Measurements from ENCODE around the gene NFKBIE. TPM values are rescaled to one million over a fixed set of nuclear protein-coding genes. Genes with fewer than 3 reads are reported as not detected.

Gene NFKBIE
- total and polyA plus RNA-seq, 2 of the 13 experiments (the other 11 are each of a cell fraction or from before 2014, with no cell fraction given), result 6.7 to 14.5 TPM

DNA sequence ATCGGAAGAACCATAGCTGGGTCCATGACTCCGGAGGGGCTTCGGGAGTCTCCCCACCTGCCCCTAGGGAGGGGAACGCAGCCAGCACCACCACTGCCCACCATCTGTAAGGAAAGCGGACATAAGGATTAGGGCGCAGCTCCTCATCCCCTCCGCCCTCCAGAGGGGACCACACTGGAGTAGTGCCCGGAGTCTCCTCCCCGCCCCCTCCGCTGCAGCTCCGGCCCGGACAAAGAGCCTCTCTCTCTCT, 8.7 kb downstream of the NFKBIE start (continued):
- TF ChIP-seq, protein P1, sequence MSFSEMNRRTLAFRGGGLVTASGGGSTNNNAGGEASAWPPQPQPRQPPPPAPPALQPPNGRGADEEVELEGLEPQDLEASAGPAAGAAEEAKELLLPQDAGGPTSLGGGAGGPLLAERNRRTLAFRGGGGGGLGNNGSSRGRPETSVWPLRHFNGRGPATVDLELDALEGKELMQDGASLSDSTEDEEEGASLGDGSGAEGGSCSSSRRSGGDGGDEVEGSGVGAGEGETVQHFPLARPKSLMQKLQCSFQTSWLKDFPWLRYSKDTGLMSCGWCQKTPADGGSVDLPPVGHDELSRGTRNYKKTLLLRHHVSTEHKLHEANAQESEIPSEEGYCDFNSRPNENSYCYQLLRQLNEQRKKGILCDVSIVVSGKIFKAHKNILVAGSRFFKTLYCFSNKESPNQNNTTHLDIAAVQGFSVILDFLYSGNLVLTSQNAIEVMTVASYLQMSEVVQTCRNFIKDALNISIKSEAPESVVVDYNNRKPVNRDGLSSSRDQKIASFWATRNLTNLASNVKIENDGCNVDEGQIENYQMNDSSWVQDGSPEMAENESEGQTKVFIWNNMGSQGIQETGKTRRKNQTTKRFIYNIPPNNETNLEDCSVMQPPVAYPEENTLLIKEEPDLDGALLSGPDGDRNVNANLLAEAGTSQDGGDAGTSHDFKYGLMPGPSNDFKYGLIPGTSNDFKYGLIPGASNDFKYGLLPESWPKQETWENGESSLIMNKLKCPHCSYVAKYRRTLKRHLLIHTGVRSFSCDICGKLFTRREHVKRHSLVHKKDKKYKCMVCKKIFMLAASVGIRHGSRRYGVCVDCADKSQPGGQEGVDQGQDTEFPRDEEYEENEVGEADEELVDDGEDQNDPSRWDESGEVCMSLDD (CRISPR knock-in tag; IDR thresholded peaks at IDR 0.05; ENCODE audit: borderline replicate concordance), result peak; percentile 44; the same call in 1 of the 2 replicates
- TF ChIP-seq ZIK1 (CRISPR knock-in tag; IDR thresholded peaks at IDR 0.05; ENCODE audit: borderline replicate concordance, low read depth) (no peak), SATB2 (CRISPR knock-in tag; IDR thresholded peaks at IDR 0.05) (0 out of 2 replicates have a peak, but pooled peaks have one; percentile 53), NR2F2 (IDR thresholded peaks at IDR 0.05; ENCODE audit: borderline replicate concordance, low read depth) (no peak), KLF15 (CRISPR knock-in tag; IDR thresholded peaks at IDR 0.05; ENCODE audit: borderline replicate concordance) (no peak; the same call in 1 of the 2 replicates), KLF16 (CRISPR knock-in tag; IDR thresholded peaks at IDR 0.05) (peak; percentile 81 to 93; a peak in 2 of 4 replicates), KLF12 (CRISPR knock-in tag; IDR thresholded peaks at IDR 0.05; ENCODE audit: borderline replicate concordance) (peak; percentile 82), ZNF263 (CRISPR knock-in tag; IDR thresholded peaks at IDR 0.05) (peak; percentile 79), ZNF607 (CRISPR knock-in tag; IDR thresholded peaks at IDR 0.05; ENCODE audit: borderline replicate concordance) (peak; percentile 23; the same call in 1 of the 2 replicates), XRCC5 (optimal IDR thresholded peaks at IDR 0.05; ENCODE audit: low read length) (peak; percentile 90), SNAPC2 (CRISPR knock-in tag; IDR thresholded peaks at IDR 0.05) (no peak), ZNF382 (CRISPR knock-in tag; IDR thresholded peaks at IDR 0.05; ENCODE audit: borderline replicate concordance) (no peak), RFXAP (CRISPR knock-in tag; IDR thresholded peaks at IDR 0.05; ENCODE audit: borderline replicate concordance) (peak; percentile 79; the same call in 1 of the 2 replicates), RORA (CRISPR knock-in tag; IDR thresholded peaks at IDR 0.05) (no peak), TOE1 (CRISPR knock-in tag; IDR thresholded peaks at IDR 0.05) (no peak), ZNF264 (CRISPR knock-in tag; IDR thresholded peaks at IDR 0.05) (peak; percentile 67; the same call in 1 of the 2 replicates), FOXJ3 (CRISPR knock-in tag; IDR thresholded peaks at IDR 0.05; ENCODE audit: borderline replicate concordance) (0 out of 2 replicates have a peak, but pooled peaks have one; percentile 64), NFKB2 (CRISPR knock-in tag; IDR thresholded peaks at IDR 0.05; ENCODE audit: borderline replicate concordance) (0 out of 2 replicates have a peak, but pooled peaks have one; percentile 87)
- TF ChIP-seq, protein P2, sequence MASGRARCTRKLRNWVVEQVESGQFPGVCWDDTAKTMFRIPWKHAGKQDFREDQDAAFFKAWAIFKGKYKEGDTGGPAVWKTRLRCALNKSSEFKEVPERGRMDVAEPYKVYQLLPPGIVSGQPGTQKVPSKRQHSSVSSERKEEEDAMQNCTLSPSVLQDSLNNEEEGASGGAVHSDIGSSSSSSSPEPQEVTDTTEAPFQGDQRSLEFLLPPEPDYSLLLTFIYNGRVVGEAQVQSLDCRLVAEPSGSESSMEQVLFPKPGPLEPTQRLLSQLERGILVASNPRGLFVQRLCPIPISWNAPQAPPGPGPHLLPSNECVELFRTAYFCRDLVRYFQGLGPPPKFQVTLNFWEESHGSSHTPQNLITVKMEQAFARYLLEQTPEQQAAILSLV (CRISPR knock-in tag; IDR thresholded peaks at IDR 0.05; ENCODE audit: borderline replicate concordance), result no peak
- TF ChIP-seq, protein P3, sequence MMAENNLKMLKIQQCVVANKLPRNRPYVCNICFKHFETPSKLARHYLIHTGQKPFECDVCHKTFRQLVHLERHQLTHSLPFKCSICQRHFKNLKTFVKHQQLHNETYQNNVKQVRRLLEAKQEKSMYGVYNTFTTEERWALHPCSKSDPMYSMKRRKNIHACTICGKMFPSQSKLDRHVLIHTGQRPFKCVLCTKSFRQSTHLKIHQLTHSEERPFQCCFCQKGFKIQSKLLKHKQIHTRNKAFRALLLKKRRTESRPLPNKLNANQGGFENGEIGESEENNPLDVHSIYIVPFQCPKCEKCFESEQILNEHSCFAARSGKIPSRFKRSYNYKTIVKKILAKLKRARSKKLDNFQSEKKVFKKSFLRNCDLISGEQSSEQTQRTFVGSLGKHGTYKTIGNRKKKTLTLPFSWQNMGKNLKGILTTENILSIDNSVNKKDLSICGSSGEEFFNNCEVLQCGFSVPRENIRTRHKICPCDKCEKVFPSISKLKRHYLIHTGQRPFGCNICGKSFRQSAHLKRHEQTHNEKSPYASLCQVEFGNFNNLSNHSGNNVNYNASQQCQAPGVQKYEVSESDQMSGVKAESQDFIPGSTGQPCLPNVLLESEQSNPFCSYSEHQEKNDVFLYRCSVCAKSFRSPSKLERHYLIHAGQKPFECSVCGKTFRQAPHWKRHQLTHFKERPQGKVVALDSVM (CRISPR knock-in tag; IDR thresholded peaks at IDR 0.05), result no peak
- TF ChIP-seq, protein P4, sequence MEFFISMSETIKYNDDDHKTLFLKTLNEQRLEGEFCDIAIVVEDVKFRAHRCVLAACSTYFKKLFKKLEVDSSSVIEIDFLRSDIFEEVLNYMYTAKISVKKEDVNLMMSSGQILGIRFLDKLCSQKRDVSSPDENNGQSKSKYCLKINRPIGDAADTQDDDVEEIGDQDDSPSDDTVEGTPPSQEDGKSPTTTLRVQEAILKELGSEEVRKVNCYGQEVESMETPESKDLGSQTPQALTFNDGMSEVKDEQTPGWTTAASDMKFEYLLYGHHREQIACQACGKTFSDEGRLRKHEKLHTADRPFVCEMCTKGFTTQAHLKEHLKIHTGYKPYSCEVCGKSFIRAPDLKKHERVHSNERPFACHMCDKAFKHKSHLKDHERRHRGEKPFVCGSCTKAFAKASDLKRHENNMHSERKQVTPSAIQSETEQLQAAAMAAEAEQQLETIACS (CRISPR knock-in tag; IDR thresholded peaks at IDR 0.05), result no peak
- TF ChIP-seq, protein P5, sequence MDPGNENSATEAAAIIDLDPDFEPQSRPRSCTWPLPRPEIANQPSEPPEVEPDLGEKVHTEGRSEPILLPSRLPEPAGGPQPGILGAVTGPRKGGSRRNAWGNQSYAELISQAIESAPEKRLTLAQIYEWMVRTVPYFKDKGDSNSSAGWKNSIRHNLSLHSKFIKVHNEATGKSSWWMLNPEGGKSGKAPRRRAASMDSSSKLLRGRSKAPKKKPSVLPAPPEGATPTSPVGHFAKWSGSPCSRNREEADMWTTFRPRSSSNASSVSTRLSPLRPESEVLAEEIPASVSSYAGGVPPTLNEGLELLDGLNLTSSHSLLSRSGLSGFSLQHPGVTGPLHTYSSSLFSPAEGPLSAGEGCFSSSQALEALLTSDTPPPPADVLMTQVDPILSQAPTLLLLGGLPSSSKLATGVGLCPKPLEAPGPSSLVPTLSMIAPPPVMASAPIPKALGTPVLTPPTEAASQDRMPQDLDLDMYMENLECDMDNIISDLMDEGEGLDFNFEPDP (CRISPR knock-in tag; conservative IDR thresholded peaks at IDR 0.05), result no peak

Data from HepG2 (cell line).